ENCODE measurements around the gene EPS8L3. TPM values are rescaled to one million over a fixed set of nuclear protein-coding genes. Genes with fewer than 3 reads are reported as not detected.
"Not testable (repeated sequence)": the region's sequence is repeated elsewhere in the genome, so short reads cannot be mapped to it uniquely, and the experiment has no call there.

The EPS8L3 gene
- total and polyA plus RNA-seq, 7 donors: 1.1 to 212 (median 81.7) TPM; not detected in 2

GRCh38 chr1:109754738-109755137 is 9.0 kb downstream of the EPS8L3 start:
- TF ChIP-seq POLR2A (IDR thresholded peaks at IDR 0.05) (no peak), POLR2AphosphoS5 (IDR thresholded peaks at IDR 0.05) (no peak), EP300 (IDR thresholded peaks at IDR 0.05) (no peak), CTCF (IDR thresholded peaks at IDR 0.05) (no peak)
- no peak for DNase-seq
- WGBS, 2 donors: 57 to 76% methylated on average over 2 of the region's 2 CpGs

GRCh38 chr1:109751531-109752260 is 12.0 kb downstream of the EPS8L3 start:
- 92 to 95% methylated on average over 12 of the region's 12 CpGs for WGBS, 2 donors

More at GRCh38 chr1:109754738-109755137, 9.0 kb downstream of the EPS8L3 start:
- no peaks in the 10 kb centered on the region for H3K36me3 ChIP-seq
- no peaks in the 10 kb centered on the region for H3K4me1 ChIP-seq
- H3K9me3 ChIP-seq: no peaks in the 10 kb centered on the region
- no peak overlapping the region for H3K4me3 ChIP-seq
- intact Hi-C loops (cut with DNase I): no loop called here
- no peaks in the 10 kb centered on the region for H3K27me3 ChIP-seq
- no peak overlapping the region for H3K27ac ChIP-seq

GRCh38 chr1:109750920-109751319 is 12.8 kb downstream of the EPS8L3 start:
- no peak for DNase-seq
- TF ChIP-seq POLR2AphosphoS5 (IDR thresholded peaks at IDR 0.05) (no peak), EP300 (IDR thresholded peaks at IDR 0.05) (no peak)
- Histone ChIP-seq H3K9me3 (no peaks in the 10 kb centered on the region), H3K4me1 (no peaks in the 10 kb centered on the region), H3K27ac (no peak overlapping the region), H3K4me3 (no peak overlapping the region), H3K36me3 (no peaks in the 10 kb centered on the region), H3K27me3 (no peaks in the 10 kb centered on the region)
- intact Hi-C loops (cut with DNase I): no loop called here
- 85 to 92% methylated on average over 6 of the region's 6 CpGs for WGBS, 2 donors

More at GRCh38 chr1:109751531-109752260, 12.0 kb downstream of the EPS8L3 start:
- Histone ChIP-seq H3K4me1 (no peaks in the 10 kb centered on the region), H3K27me3 (no peaks in the 10 kb centered on the region), H3K27ac (no peak overlapping the region), H3K4me3 (no peak overlapping the region), H3K36me3 (no peaks in the 10 kb centered on the region), H3K9me3 (no peaks in the 10 kb centered on the region)
- intact Hi-C loops (cut with DNase I): no loop called here
- TF ChIP-seq CTCF (IDR thresholded peaks at IDR 0.05) (no peak), POLR2A (IDR thresholded peaks at IDR 0.05) (no peak), EP300 (IDR thresholded peaks at IDR 0.05) (no peak), POLR2AphosphoS5 (IDR thresholded peaks at IDR 0.05) (no peak)
- no peak for DNase-seq

- WGBS, 2 donors: 90 to 97% methylated on average over 11 of the region's 11 CpGs
- TF ChIP-seq CTCF (IDR thresholded peaks at IDR 0.05): no peak
- TF ChIP-seq POLR2AphosphoS5 (IDR thresholded peaks at IDR 0.05): no peak
- no peak for TF ChIP-seq EP300 (IDR thresholded peaks at IDR 0.05)
- no peak for TF ChIP-seq POLR2A (IDR thresholded peaks at IDR 0.05)
- no peaks in the 10 kb centered on the region for H3K36me3 ChIP-seq
- no peaks in the 10 kb centered on the region for H3K4me1 ChIP-seq
- no peaks in the 10 kb centered on the region for H3K9me3 ChIP-seq
- H3K4me3 ChIP-seq: no peak overlapping the region
- H3K27ac ChIP-seq: no peak overlapping the region
- no peak for DNase-seq
- intact Hi-C loops (cut with DNase I): no loop called here
- no peaks in the 10 kb centered on the region for H3K27me3 ChIP-seq
Measured at GRCh38 chr1:109750241-109750882, 13.4 kb downstream of the EPS8L3 start.

- intact Hi-C loops (cut with DNase I): no loop called here
- TF ChIP-seq CTCF (IDR thresholded peaks at IDR 0.05) (no peak), POLR2A (IDR thresholded peaks at IDR 0.05) (no peak), POLR2AphosphoS5 (IDR thresholded peaks at IDR 0.05) (no peak), EP300 (IDR thresholded peaks at IDR 0.05) (no peak)
- H3K36me3 ChIP-seq: no peaks in the 10 kb centered on the region
Measured at GRCh38 chr1:109749221-109749620, 14.5 kb downstream of the EPS8L3 start.

GRCh38 chr1:109748311-109748710 is 15.4 kb downstream of the EPS8L3 start:
- DNase-seq; H3K9me3 ChIP-seq; H3K4me1 ChIP-seq; H3K27ac ChIP-seq; intact Hi-C loops (cut with DNase I); H3K36me3 ChIP-seq; H3K27me3 ChIP-seq; H3K4me3 ChIP-seq: not testable (repeated sequence)
- 95% methylated on average over 10 of the region's 10 CpGs for WGBS, 2 donors

More at GRCh38 chr1:109749221-109749620, 14.5 kb downstream of the EPS8L3 start:
- no peaks in the 10 kb centered on the region for H3K9me3 ChIP-seq
- no peaks in the 10 kb centered on the region for H3K27me3 ChIP-seq
- no peak for DNase-seq
- no peaks in the 10 kb centered on the region for H3K4me1 ChIP-seq
- no peak overlapping the region for H3K27ac ChIP-seq
- no peak overlapping the region for H3K4me3 ChIP-seq

Measured in sigmoid colon (tissue), 7 donors.